CD4-positive, alpha-beta T cell treated with Interleukin-17A for 4 hours (primary cell): ENCODE results near the gene TUBGCP6.
A peak's percentile ranks its signal among the peaks of the same experiment; 100 is the strongest.
"Not testable (repeated sequence)": the region's sequence is repeated elsewhere in the genome, so short reads cannot be mapped to it uniquely, and the experiment has no call there.

ENCODE experiments used
- DNase-seq: peaks from one replicate; pipeline ENCODE4 v3.0.0-alpha.2; 2020; ENCODE audit warnings: mixed read lengths

TUBGCP6 gene

DNA sequence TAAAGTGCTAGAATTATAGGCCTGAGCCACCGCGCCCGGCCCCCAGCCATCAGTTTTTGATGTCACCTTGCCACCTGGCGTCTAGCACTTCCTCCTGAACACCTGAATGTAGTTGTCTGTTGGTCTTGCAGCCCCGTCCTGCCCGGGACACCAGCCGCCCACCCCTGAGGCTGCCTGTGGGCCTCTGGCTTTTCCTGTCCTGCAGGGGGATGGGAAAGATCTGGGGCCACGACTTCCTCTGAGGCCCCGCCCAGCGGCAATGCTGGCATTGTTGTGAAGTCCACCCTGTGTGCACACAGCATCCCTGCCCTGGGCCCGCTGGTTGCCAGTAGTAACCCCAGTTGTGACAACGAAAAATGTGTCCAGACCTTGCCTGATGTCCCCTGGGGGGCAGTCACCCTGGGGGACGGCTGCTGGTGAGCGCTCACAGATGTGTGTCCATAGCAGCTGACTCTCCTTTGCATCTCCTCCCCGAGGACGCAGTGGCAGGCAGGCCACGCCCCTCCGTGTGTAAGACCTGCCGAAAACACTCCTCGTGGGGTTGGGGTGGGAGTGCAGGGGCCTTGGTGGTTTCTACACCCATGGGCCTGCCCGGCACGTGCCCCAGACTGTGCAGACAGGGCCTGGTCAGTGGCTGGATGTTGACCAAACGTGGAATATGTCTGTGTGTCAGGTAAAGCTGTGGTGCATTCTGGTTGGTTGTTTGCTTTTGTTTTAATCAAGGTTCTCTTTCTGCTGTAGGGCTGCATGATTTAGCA, 37.3 kb downstream of the TUBGCP6 start:
- no peak for DNase-seq

DNA sequence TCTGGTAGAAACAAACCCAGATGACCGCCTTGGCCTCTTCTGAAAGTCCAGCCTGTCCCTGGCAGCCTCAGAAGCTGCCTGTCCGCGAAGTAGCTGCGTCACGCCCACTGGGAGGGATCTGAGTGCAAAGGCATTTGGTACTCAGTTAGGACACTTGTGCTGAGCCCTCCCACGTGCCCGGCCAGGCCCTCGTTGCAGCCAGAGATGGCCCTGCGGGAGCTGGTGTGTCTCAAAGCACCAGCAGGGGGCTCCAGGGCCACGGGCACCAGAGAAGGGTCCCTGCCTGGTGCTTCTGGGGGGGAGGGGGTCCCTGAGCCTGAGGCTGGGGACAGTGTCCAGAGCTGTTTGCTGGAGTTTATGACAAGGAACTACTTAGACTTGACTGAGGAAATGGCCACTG, 38.2 kb downstream of the TUBGCP6 start:
- no peak for DNase-seq

DNA sequence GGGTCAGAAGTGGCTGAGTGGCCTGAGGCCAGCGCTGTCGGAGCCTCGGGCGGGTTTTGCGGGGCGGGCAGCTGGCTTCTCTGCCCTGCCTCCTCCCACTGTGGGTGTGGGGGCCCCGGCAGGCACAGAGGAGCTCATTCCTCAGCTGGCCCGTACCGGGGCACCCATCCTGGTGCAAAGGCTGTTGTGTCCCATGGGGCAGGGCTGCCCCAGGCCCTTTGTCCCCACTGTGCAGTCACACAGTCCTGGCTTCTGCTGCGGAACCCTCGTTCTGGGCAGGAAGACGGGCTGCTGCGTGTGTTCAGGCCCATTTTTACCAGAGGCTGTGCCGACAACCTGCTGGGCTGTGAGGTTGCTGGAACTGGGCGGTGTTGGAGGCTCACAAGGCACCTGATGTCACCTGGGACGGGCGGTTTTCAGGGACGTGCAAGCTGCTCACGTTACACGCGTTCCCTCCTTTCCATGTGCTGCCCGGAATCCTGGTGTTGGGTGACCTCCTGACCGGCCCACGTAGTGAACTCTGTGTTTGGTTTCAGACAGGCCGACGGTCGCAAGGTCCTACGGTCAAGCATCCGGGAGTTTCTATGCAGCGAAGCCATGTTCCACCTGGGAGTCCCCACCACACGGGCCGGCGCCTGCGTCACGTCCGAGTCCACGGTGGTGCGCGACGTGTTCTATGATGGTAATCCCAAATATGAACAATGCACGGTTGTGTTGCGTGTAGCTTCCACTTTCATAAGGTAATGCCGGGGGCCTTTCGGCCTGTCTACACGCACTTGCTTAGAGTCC, 38.8 kb downstream of the TUBGCP6 start:
- no peak for DNase-seq

DNA sequence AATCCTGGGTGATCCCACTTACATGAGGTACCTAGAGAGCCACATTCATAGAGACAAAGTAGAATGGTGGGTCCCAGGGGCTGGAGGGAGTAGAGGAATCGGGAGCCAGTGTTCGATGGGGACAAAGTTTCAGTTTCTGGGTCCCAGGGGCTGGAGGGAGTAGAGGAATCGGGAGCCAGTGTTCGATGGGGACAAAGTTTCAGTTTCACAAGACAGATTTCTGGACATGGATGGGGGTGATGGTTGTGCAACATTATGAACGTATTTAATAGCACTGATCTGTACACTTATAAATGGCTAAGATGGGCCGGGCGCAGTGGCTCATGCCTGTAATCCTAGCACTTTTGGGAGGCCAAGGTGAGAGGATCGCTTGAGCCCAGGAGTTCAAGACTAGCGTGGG, 39.8 kb downstream of the TUBGCP6 start:
- DNase-seq = not testable (repeated sequence)

DNA sequence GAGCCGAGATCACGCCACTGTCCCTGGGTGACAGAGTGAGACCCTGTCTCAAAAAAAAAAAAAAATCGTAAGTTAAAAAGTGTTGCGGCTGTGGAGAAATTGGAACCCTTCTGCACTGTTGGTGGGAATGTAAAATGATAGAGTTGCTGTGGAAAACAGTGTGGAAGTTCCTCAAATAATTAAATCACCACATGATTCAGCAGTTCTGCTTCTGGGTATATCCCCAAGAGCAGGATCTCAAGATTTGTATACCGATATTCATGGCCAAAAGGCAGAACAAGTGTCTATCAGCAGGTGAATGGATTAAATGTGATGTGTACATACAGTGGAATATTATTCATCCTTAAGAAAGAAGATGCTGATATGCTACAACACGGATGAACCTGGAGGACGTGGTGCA, 40.3 kb downstream of the TUBGCP6 start:
- no peak for DNase-seq

DNA sequence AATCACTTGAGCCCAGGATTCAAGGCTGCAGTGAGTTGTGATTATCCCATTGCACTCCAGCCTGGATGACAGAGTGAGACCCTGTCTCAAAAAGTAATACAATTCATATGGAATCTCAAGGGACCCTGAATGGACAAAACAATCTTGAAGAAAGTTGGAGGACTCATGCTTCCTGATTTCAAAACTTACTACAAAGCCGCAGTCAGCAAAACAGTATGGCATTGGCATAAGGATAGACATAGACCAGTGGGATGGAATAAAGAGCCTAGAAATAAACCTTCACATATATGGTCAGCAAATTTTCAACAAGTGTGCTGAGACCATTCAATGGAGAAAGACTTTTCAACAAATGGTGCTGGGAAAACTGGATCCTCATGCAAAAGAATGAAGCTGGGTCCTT, 41.5 kb downstream of the TUBGCP6 start:
- no peak for DNase-seq

DNA sequence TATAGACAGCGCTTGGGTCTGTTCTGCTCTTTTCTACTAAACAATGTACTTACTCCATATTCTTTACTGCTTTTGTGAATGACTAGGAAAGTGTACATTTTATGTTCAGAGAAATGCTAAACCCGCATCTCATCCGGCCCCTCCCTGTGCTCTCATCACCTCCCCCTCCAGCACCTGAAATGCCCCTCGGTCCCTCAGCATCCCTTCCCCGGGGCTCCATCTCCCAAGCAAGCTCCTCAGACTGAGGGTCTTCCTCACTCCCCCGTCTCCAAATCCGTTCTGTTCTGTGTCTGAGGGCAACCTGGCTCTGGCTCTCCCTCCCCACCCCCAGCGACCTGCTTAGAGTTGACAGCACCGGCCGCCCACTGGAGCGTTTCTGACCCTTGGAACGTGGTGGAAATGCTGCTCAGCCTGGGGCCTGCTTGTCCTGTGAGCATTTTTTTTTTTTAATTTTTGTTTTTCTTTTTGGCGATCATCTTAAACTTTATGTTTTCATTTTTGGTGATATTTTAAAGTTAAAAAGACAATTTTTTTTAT, 42.6 kb downstream of the TUBGCP6 start:
- DNase-seq = no peak

DNA sequence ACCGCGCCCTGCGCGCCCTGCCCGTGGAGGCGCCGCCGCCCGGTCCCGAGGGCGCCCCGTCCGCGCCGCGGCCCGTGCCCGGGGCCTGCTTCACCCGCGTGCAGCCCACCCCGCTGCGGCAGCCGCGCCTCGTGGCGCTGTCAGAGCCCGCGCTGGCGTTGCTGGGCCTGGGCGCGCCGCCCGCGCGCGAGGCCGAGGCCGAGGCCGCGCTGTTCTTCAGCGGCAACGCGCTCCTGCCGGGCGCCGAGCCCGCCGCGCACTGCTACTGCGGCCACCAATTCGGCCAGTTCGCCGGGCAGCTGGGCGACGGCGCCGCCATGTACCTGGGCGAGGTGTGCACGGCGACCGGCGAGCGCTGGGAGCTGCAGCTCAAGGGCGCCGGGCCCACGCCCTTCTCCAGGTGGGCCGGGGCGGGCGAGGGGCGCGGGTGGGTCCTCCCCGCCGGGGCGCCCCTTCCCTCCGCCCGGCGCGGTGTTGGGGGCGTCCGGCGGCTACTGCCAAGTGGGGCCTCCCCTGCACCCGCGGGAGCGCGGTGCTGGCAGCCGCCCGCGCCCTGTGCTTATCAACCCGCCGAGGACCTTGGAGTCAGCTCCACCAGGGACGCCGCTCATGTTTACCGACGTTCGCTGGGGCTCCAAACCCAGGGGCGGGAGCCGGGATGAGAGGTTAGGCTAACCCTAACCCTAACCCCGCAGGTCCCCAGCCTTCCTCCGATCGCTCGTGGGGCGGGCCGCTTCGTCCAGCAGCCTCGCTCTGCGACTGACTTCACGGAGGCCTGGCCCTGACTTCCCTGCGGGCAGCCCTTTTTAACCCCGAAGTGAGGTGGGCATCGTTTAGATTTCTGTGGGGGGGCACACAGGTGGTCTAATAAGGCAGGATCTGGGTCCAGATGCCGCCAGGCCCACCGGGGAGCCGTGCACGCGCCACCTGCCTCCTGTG, 43.4 kb downstream of the TUBGCP6 start:
- DNase-seq = no peak

DNA sequence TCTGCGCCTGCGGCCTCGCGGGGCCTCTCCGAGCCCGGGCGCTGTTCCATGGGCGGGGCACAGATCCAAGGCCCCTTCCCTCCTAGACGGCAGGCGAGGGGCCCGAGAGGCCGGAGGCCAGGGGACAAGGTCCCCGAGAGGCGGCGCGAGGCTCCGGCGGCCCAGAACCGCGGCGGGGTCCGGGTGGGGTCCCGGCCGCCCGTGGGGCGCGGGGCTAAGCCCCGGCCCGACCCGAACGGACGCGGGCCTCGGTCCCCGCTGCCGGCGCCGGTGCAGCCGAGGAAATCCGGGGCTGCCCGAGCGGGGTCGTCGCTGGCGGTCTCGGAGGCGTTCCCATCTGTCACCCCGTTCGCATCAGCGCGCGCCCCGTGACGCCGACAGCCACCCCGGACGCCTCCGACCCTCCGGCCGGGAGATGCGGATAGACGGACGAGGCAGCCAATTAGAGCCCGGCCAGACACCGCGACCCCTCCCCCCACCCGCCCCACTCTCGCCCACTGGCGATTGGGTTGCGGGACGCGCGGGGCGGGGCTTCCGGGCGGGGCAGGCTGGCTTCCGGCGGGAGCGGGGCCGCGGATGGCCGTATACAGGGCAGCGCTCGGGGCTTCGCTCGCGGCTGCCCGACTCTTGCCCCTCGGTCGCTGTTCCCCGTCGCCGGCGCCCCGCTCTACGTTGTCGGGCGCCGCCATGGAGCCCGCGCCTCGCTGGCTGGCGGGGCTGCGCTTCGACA, 44.2 kb downstream of the TUBGCP6 start, which contains the start of gene SELENOO:
Gene SELENOO, plus strand, starts transcription at position 551 of the 730 bp plus-strand sequence. Its CDS starts 26 bp downstream, at position 577.
- peak; percentile 97 for DNase-seq

DNA sequence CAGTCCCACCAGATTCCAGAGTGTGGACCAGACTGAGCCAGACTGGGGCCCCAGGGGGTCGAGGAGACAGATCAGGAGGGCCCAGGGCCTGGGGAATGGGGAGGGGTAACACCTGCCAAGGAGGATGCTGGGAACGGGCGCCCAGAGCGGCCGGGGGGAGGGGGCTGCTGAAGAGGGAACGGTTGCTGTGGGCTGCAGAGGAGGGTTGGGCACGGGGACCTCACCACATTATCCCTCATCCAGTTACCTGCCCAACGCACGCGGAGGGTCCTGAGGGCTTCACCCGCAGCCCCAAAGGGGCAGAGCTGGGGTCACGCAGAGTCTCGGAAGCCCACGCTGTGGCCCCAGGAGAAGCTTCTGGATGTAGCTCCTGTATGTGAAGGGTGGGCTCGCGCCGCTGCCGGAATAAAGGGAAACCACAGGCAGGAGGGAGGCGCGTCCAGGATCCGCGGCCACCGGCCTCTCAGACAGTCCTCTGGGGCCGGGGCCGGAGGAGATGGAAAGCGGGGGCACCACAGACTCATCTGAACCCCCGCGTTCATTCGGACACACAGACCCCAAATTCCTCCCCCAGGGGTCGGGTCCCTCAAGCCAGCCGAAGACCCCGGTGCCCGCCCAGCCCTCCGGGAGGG, 44.9 kb downstream of the TUBGCP6 start:
- DNase-seq = peak; percentile 21

DNA sequence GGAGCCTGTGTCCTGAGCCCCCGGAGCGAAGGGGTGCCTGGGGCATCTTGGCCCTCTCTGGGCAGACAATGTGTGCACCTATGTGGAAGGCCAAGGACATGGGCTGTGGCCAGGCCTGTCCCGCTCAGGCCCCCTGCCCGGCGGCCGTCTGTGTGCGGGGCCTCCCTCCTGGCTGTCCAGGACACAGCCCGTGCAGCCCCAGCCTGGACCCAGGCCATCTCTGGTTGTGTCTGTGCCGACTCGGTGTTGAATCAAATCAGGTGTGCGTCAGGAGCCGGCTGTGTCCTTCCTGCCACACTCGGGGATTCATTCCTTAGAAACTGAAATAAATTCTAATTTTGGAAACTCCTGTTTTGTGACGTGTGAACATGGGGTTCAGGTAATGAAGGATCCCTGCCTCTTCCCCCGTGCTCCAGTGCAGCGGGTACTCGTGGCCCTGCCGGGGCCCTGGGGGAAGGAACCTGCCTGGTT, 45.5 kb downstream of the TUBGCP6 start:
- no peak for DNase-seq

DNA sequence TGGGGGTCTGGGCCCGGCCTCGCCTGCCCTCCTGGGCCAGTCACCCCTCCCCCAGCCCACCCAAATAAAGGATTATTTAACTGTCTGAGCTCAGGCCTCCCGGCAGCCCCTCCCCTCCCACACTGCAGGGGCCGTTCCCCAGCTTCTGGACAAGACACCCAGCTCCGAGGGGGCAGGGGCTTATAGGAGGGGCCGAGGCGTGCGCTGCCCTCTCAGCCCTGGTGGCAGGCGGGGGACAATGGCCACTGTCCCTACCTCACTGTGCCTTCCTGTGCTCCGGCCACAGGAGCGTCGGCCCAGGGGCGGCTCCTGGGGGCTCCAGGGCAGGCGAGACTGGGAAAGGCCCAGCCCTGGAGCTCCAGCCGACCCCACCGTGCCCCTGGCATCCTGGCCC, 46.2 kb downstream of the TUBGCP6 start:
- DNase-seq = no peak

DNA sequence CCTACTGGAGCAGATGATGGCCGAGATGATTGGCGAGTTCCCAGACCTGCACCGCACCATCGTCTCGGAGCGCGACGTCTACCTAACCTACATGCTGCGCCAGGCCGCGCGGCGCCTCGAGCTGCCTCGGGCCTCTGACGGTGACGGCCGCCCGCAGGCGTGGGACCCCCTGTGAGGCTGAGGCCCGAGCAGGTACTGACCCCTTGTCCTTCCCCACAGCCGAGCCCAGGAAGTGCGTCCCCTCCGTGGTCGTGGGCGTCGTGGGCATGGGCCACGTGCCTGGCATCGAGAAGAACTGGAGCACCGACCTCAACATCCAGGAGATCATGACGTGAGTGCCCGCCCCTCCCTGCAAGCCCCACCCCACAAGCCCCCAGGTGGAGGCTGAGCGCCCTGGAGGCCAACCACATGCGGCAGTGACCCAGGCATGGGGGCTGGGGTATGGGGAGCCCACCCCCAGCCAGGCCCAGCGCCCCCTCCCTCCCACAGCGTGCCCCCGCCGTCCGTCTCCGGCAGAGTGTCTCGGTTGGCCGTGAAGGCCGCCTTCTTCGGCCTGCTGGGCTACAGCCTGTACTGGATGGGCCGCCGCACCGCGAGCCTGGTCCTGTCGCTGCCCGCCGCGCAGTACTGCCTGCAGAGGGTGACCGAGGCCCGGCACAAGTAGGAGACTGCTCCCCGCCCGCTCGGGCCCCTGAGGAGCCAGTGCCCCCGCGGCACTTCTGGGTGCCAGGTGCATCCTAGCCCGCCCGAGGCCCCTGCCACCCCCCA, 46.8 kb downstream of the TUBGCP6 start:
- DNase-seq = no peak

DNA sequence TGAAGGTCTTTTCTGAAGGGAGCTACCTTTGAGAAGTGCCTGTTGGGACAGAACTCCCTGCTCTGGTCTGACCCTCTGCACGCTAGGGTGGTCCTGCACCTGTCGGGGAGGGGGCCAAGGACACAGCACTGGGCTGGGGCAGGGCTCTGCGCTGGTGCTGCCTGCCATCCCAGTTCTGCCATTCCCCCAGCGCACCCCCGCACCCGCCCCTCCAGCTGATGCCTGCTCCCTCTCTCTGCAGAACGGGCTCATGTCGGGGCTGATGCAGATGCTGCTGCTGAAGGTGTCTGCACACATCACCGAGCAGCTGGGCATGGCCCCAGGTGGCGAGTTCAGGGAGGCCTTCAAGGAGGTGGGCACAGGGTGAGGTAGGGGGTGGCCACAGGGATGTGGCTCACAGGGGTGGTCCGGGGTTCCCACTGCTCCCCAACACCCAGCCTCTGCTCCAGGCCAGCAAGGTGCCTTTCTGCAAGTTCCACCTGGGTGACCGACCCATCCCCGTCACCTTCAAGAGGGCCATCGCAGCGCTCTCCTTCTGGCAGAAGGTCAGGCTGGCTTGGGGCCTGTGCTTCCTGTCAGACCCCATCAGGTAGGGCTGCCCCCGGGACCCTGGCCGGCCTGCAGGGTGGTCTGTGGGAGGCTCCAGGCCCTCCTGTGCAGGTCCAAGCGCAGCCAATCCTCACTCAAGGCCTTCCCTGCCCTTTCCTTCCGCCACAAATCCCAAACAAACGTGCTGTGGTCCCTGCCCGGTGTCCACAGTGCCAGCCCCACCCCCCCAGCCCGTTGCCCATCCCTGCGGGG, 47.6 kb downstream of the TUBGCP6 start:
- DNase-seq = no peak

DNA sequence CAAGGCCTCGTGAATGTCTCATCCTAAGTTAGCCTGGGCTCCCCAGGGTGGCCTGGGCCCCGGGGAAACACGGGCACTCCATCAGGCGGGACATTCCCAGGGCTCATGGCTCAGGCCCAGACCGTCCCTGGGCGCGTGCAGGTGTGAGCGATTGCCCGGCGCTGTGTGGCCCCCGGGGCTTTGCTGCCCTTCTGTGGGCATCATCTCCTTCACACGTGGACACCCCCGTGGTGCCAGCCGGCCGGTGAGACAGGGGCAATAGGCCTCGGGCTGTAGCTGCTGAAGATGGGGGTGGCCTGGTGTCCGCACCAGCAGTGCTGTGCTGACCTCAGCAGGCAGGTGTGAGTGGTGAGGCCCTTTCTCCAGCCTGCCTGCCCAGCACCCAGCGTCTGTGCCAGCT, 48.6 kb downstream of the TUBGCP6 start:
- DNase-seq = no peak

DNA sequence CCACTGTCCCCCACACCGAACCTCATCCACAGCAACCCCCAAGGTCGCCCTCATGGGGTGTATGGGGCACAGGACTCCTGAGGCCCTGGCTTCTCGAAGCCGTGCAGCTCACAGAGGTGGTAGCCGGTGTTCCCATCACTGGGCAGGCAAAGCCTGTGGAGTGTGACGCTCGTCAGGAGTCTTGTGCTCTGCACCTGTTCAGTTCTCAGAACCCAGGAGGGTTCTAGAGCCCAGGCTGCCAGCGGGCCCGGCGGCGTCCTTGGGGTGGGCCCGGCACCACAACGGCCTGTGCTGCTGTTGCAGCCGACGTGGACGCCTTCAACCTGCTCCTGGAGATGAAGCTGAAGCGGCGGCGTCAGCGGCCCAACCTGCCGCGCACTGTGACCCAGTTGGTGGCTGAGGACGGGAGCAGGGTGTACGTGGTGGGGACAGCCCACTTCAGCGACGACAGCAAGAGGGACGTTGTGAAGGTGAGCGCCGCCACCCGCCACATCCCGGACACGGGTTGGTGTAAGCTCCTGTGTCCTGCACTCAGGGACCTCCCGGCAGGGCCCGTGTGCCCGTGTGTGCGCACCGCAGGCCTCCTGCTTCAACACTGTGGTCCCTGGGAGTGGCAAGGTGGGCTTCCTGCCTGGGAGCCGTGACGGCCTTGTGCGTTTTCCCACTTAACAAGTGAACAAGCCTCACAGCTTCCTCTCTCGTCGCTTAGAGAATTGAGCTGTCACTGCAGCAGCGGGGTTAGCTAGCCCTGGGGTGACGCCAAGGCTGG, 50.6 kb downstream of the TUBGCP6 start:
- DNase-seq = no peak

DNA sequence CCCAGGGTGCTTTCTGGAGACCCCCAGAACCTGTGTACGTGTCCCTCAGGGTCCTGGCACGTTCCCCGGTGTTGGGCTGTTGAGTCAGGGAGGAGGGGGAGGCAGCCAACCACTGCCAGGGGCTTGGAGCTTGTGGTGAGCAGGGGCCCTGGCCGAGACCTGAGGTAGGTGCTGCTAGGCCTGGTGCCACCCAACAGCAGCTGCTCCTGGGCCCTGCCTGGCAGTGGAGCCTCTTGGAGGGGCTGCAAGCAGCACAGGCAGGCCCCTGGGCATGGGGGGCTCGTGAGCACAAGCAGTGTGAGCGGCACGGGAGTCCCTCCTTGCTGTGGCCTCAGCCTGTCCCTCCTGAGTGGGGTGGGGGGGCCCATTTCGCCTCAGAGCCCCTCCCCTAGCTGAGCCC, 51.2 kb downstream of the TUBGCP6 start:
- DNase-seq = no peak

DNA sequence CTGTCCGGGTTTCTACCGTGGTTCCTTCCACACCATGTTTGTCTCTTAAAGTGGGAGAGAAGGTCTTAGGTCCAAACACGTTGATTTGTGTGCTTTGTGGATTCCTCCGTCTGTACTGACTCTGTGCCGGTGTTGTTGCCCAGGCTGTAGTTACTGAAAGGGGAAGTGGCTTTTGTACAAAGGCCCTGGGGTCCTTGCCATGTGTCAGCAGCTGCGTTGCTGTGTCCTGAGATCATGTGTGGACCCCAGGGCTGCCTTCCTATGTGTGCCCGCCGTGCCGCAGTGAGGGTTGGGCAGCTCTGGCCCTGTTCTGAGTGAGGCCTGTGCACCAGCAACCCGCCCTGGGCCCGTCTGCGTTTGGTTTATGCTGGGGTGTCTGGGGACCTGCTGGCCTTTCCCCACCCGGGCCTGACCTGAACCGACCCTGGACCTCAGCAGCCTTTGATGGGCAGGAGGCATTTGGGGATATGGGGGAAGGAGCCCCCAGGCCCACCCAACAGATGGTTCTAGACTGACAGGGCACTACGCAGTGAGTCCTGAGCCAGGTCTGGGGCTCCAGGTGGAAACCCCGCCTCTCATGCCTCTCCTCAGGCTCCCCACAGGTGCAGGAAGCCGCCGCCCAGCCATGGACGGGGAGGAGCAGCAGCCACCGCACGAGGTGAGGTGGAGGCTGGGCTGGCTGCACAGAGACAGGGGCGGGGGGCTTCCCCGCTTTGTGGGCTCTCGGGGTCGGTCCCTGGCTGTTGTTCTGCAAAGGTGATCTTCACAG, 52.2 kb downstream of the TUBGCP6 start:
- DNase-seq = peak; percentile 83
